CD1c-positive myeloid dendritic cell (primary cell): ENCODE data around the gene CPXM1.

Experiments used
- DNase-seq: peaks from one replicate; pipeline ENCODE4 v3.0.0-alpha.2; 2016; ENCODE audit errors: extremely low spot score

The CPXM1 gene

GRCh38 chr20:2748551-2749342, 51.7 kb downstream of the CPXM1 start:
- no peak for DNase-seq

- DNase-seq: no peak
Measured at GRCh38 chr20:2747676-2748235, 52.7 kb downstream of the CPXM1 start.

- DNase-seq: no peak
Measured at GRCh38 chr20:2746636-2747265, 53.7 kb downstream of the CPXM1 start.

DNA sequence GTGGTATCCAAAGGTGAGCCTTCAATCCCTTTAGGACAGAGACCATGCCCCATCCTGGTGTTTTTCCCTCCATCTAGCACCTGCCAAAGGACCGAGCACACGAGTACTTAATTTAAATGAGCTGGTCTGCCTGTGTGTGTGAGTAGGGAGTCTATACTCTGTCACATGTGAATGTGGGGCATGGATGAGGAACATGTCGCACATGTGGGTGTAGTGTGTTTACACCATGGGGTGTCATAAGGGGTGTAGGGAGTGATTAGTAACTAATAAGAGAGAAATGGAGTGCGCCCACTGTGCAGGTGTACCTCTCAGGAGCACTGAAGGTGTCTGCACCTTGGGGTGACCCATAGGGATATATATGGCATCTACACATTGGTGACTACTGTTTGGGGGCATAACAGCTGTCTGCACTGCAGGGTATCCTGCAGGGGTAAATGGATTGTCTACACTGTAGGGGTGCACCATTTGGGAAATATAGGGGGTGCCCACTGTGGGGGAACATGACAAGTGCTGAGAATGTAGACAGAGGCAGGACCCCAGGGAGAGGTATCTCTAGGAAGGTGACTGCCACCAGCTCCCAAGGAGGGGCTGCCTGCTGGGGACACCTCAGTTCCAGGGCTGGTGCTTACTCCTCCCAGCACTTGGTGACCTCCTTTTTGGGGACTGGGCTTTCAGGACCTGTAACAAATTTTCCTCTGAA, 54.3 kb downstream of the CPXM1 start:
- DNase-seq: no peak

GRCh38 chr20:2745060-2745910, 55.1 kb downstream of the CPXM1 start:
- no peak for DNase-seq
